Upper lobe of left lung (tissue), 6 donors: ENCODE measurements around the gene TLX3. TPM values are rescaled to one million over a fixed set of nuclear protein-coding genes. Genes with fewer than 3 reads are reported as not detected.
"Not testable (repeated sequence)": the region's sequence is repeated elsewhere in the genome, so short reads cannot be mapped to it uniquely, and the experiment has no call there.

Experiments
- ATAC-seq, 2 donors: fragments of 200-7000 bp; cut with Tn5 transposase; one replicate each; pipeline ENCODE4 v1.9.1; 2022; ENCODE audit warnings: mild to moderate bottlenecking in 2 of 2, moderate library complexity in 2 of 2; ENCODE audit not compliant: low FRiP score in 2 of 2
- DNase-seq, 2 donors: peaks; one replicate each; pipeline ENCODE4 v3.0.0-alpha.2; 2019 to 2020
- H3K27ac ChIP-seq, 4 donors: fragments of 200-600 bp; sonication (generic); one replicate each; pipeline ENCODE4 v1.5.1; 2016 to 2019
- H3K27me3 ChIP-seq, 4 donors: fragments of 200-600 bp; sonication (generic); one replicate each; pipeline ENCODE4 v1.5.1; 2017 to 2019
- H3K36me3 ChIP-seq, 4 donors: fragments of 200-600 bp; sonication (generic); one replicate each; pipeline ENCODE4 v1.5.1; 2016 to 2019
- H3K4me1 ChIP-seq, 4 donors: fragments of 200-600 bp; sonication (generic); one replicate each; pipeline ENCODE4 v1.5.1; 2018 to 2019
- H3K4me3 ChIP-seq, 4 donors: fragments of 200-600 bp; sonication (generic); one replicate each; pipeline ENCODE4 v1.5.1; 2017 to 2019; ENCODE audit warnings: mild to moderate bottlenecking in 2 of 4, moderate library complexity in 1 of 4
- H3K9me3 ChIP-seq, 4 donors: fragments of 200-600 bp; sonication (generic); one replicate each; pipeline ENCODE4 v1.5.1; 2018 to 2019
- CTCF ChIP-seq, 6 experiments: fragments of 450-650 bp in 4 of 6; fragments of 200-600 bp in 2 of 6; sonication (generic) in 2 of 6; IDR thresholded peaks; one replicate each; pipeline ENCODE4 v1.5.1; 2016 to 2019; ENCODE audit warnings: antibody characterized with exemption in 6 of 6
- EP300 ChIP-seq, 4 donors: sonication (generic); formaldehyde crosslinking; IDR thresholded peaks; one replicate each; pipeline ENCODE4 v1.5.1; 2017; ENCODE audit warnings: antibody characterized with exemption in 4 of 4, control low read depth in 2 of 4
- POLR2A ChIP-seq, 4 donors: fragments of 450-650 bp; IDR thresholded peaks; one replicate each; pipeline ENCODE4 v1.5.1; 2016 to 2017; ENCODE audit warnings: antibody characterized with exemption in 4 of 4, mild to moderate bottlenecking in 2 of 4
- POLR2AphosphoS5 ChIP-seq, 2 donors: sonication (generic); formaldehyde crosslinking; IDR thresholded peaks; one replicate each; pipeline ENCODE4 v1.5.1; 2017; ENCODE audit warnings: antibody characterized with exemption in 2 of 2
- WGBS, 2 donors: methylation state at CpG; one replicate each; pipeline ENCODE4 v1.1.5; 2017 to 2018; 5-methylcytosine and 5-hydroxymethylcytosine counted together
- small RNA-seq, 4 donors: library from RNA; depleted of rRNA; stranded (forward); fragments of <200 nt; gene quantifications; one replicate each; pipeline ENCODE3, GENCODE V24; 2016
- total RNA-seq, 6 donors: library from RNA; depleted of rRNA in 4 of 6; stranded (reverse); fragments of >200 nt in 4 of 6; gene quantifications; one replicate each; pipeline versions ENCODE4 v1.1.0 to v1.2.1, GENCODE V29; 2016 to 2021
- donor health status: DM: no; HTN: no; CAD: no; lungs with moderate emphysema.
- donor health status: DM: no; HTN: yes; CAD: no; lungs with severe emphysema.

Gene TLX3
- total RNA-seq, 6 donors from 2014 or later, result not detected

- no peak for TF ChIP-seq POLR2AphosphoS5 (IDR thresholded peaks at IDR 0.05)
- no peak for TF ChIP-seq EP300 (IDR thresholded peaks at IDR 0.05)
- TF ChIP-seq POLR2A (IDR thresholded peaks at IDR 0.05), result no peak
- no peak for TF ChIP-seq CTCF (IDR thresholded peaks at IDR 0.05)
- no peak overlapping the region for H3K4me3 ChIP-seq
- no peak for DNase-seq
- H3K9me3 ChIP-seq, result no peaks in the 10 kb centered on the region
- no peak overlapping the region for H3K27ac ChIP-seq
- H3K27me3 ChIP-seq, result no peaks in the 10 kb centered on the region
- ATAC-seq, result no peak
- no peaks in the 10 kb centered on the region for H3K4me1 ChIP-seq
- WGBS, 2 donors, result 79 to 100% methylated on average over 2 of the region's 2 CpGs
- H3K36me3 ChIP-seq, result no peaks in the 10 kb centered on the region
These were observed 48.8 kb downstream of the TLX3 start for GRCh38 chr5:171357843-171358242.

- not testable (repeated sequence) for DNase-seq
- WGBS, 2 donors, result 79 to 88% methylated on average over 7 of the region's 7 CpGs
These were observed 52.1 kb downstream of the TLX3 start for GRCh38 chr5:171361151-171361550.

More at GRCh38 chr5:171361151-171361550, 52.1 kb downstream of the TLX3 start:
- not testable (repeated sequence) for H3K36me3 ChIP-seq, H3K9me3 ChIP-seq, H3K4me1 ChIP-seq, ATAC-seq, H3K27ac ChIP-seq, H3K4me3 ChIP-seq, H3K27me3 ChIP-seq

Small RNA genes lying within 50 kb of the gene (small RNA-seq; reads per million reads assigned to genes)
- gene AC091980.1 (0 reads per million in 4 donors), gene RN7SL339P (0 reads per million in 4 donors)

Other genes starting within 250 kb of the TLX3 start
- 100 to 1,000 TPM; 289 to 646 (median 517) TPM for gene NPM1, start 78.6 kb downstream of the TLX3 start, total RNA-seq
- 1 to 10 TPM in 4 of 6 donors, under 1 TPM in 2; 0.44 to 4.6 (median 1.4) TPM for gene FGF18, start 110.4 kb downstream of the TLX3 start, total RNA-seq